ENCODE measurements around the gene ROBO4. TPM values are rescaled to one million over a fixed set of nuclear protein-coding genes. Genes with fewer than 3 reads are reported as not detected.
A peak's percentile ranks its signal among the peaks of the same experiment; 100 is the strongest.

The ROBO4 gene
- total and polyA plus RNA-seq, 5 donors from 2014 or later, result 0.05 to 1.0 TPM; not detected in 3

- Histone ChIP-seq H3K4me1 (ENCODE audit: control insufficient read depth, insufficient read depth, low read length, poor library complexity, severe bottlenecking) (peaks cover 14% of the 10 kb centered on the region), H3K27ac (ENCODE audit: insufficient read depth, low read length, poor library complexity, severe bottlenecking) (no peak overlapping the region), H3K36me3 (ENCODE audit: control insufficient read depth, insufficient read depth, low read length) (no peaks in the 10 kb centered on the region), H3K4me3 (ENCODE audit: low read depth, low read length) (no peak overlapping the region), H3K9me3 (ENCODE audit: control insufficient read depth in 2 of 2, low read length in 2 of 2) (no peaks in the 10 kb centered on the region), H3K27me3 (ENCODE audit: control insufficient read depth, insufficient read depth, low read length) (peaks cover 51% of the 10 kb centered on the region)
- peaks cover 91% of the 10 kb centered on the region for H3K27me3 Mint-ChIP-seq
- peaks cover 0 to 3% (median 0%) of the 10 kb centered on the region in 7 donors for H3K9me3 Mint-ChIP-seq
- no peak for DNase-seq
- peak overlapping the region in 1 of 3 donors; percentile 98 for H3K27ac Mint-ChIP-seq
- no peaks in the 10 kb centered on the region for H3K36me3 Mint-ChIP-seq
- H3K4me3 Mint-ChIP-seq, result no peak overlapping the region
- H3K4me1 Mint-ChIP-seq, result peaks cover 0 to 15% (median 5%) of the 10 kb centered on the region in 4 donors
- ATAC-seq (ENCODE audit: low read depth in 2 of 2), result no peak
Observed at GRCh38 chr11:124842305-124842704, 55.4 kb downstream of the ROBO4 start.

GRCh38 chr11:124841840-124842239 lies 55.8 kb downstream of the ROBO4 start:
- Histone ChIP-seq H3K36me3 (ENCODE audit: control insufficient read depth, insufficient read depth, low read length) (no peaks in the 10 kb centered on the region), H3K27me3 (ENCODE audit: control insufficient read depth, insufficient read depth, low read length) (peaks cover 49% of the 10 kb centered on the region), H3K4me1 (ENCODE audit: control insufficient read depth, insufficient read depth, low read length, poor library complexity, severe bottlenecking) (peaks cover 15% of the 10 kb centered on the region), H3K27ac (ENCODE audit: insufficient read depth, low read length, poor library complexity, severe bottlenecking) (no peak overlapping the region), H3K4me3 (ENCODE audit: low read depth, low read length) (no peak overlapping the region), H3K9me3 (ENCODE audit: control insufficient read depth in 2 of 2, low read length in 2 of 2) (no peaks in the 10 kb centered on the region)
- Mint-ChIP-seq H3K4me1 (peaks cover 4 to 19% (median 8%) of the 10 kb centered on the region in 4 donors), H3K9me3 (peaks cover 0 to 3% (median 0%) of the 10 kb centered on the region in 7 donors), H3K36me3 (no peaks in the 10 kb centered on the region), H3K4me3 (no peak overlapping the region), H3K27me3 (peaks cover 91% of the 10 kb centered on the region), H3K27ac (peak overlapping the region in 1 of 3 donors; percentile 98)
- DNase-seq (no peak), ATAC-seq (ENCODE audit: low read depth in 2 of 2) (no peak)

- no peak overlapping the region for H3K27ac ChIP-seq (ENCODE audit: insufficient read depth, low read length, poor library complexity, severe bottlenecking)
- H3K27me3 Mint-ChIP-seq, result peaks cover 90% of the 10 kb centered on the region
- no peak overlapping the region for H3K4me3 Mint-ChIP-seq
Observed at GRCh38 chr11:124841201-124841600, 56.5 kb downstream of the ROBO4 start.

GRCh38 chr11:124840666-124841065 lies 57.0 kb downstream of the ROBO4 start:
- no peaks in the 10 kb centered on the region for H3K36me3 Mint-ChIP-seq
- peaks cover 5 to 26% (median 11%) of the 10 kb centered on the region in 4 donors for H3K4me1 Mint-ChIP-seq
- no peaks in the 10 kb centered on the region for H3K36me3 ChIP-seq (ENCODE audit: control insufficient read depth, insufficient read depth, low read length)
- peaks cover 0 to 3% (median 0%) of the 10 kb centered on the region in 7 donors for H3K9me3 Mint-ChIP-seq
- H3K9me3 ChIP-seq (ENCODE audit: control insufficient read depth in 2 of 2, low read length in 2 of 2), result no peaks in the 10 kb centered on the region
- H3K27ac Mint-ChIP-seq, result no peak overlapping the region
- H3K4me3 Mint-ChIP-seq, result no peak overlapping the region
- DNase-seq, result no peak
- H3K27me3 Mint-ChIP-seq, result peaks cover 89% of the 10 kb centered on the region
- no peak overlapping the region for H3K4me3 ChIP-seq (ENCODE audit: low read depth, low read length)
- peaks cover 49% of the 10 kb centered on the region for H3K27me3 ChIP-seq (ENCODE audit: control insufficient read depth, insufficient read depth, low read length)
- no peak overlapping the region for H3K27ac ChIP-seq (ENCODE audit: insufficient read depth, low read length, poor library complexity, severe bottlenecking)
- H3K4me1 ChIP-seq (ENCODE audit: control insufficient read depth, insufficient read depth, low read length, poor library complexity, severe bottlenecking), result peaks cover 20% of the 10 kb centered on the region
- no peak for ATAC-seq (ENCODE audit: low read depth in 2 of 2)

More at GRCh38 chr11:124841201-124841600, 56.5 kb downstream of the ROBO4 start:
- no peak for DNase-seq
- H3K36me3 ChIP-seq (ENCODE audit: control insufficient read depth, insufficient read depth, low read length), result no peaks in the 10 kb centered on the region
- H3K4me1 Mint-ChIP-seq, result peaks cover 5 to 24% (median 11%) of the 10 kb centered on the region in 4 donors
- peaks cover 49% of the 10 kb centered on the region for H3K27me3 ChIP-seq (ENCODE audit: control insufficient read depth, insufficient read depth, low read length)
- H3K9me3 ChIP-seq (ENCODE audit: control insufficient read depth in 2 of 2, low read length in 2 of 2), result no peaks in the 10 kb centered on the region
- no peak for ATAC-seq (ENCODE audit: low read depth in 2 of 2)
- peaks cover 0 to 3% (median 0%) of the 10 kb centered on the region in 7 donors for H3K9me3 Mint-ChIP-seq
- H3K4me1 ChIP-seq (ENCODE audit: control insufficient read depth, insufficient read depth, low read length, poor library complexity, severe bottlenecking), result peaks cover 20% of the 10 kb centered on the region
- no peaks in the 10 kb centered on the region for H3K36me3 Mint-ChIP-seq
- H3K4me3 ChIP-seq (ENCODE audit: low read depth, low read length), result no peak overlapping the region
- H3K27ac Mint-ChIP-seq, result no peak overlapping the region

- peaks cover 20% of the 10 kb centered on the region for H3K4me1 ChIP-seq (ENCODE audit: control insufficient read depth, insufficient read depth, low read length, poor library complexity, severe bottlenecking)
- peaks cover 5 to 24% (median 11%) of the 10 kb centered on the region in 4 donors for H3K4me1 Mint-ChIP-seq
- DNase-seq (no peak), ATAC-seq (ENCODE audit: low read depth in 2 of 2) (no peak)
- no peak overlapping the region for H3K27ac Mint-ChIP-seq
- no peak overlapping the region for H3K4me3 ChIP-seq (ENCODE audit: low read depth, low read length)
- peaks cover 85% of the 10 kb centered on the region for H3K27me3 Mint-ChIP-seq
- peak overlapping the region in 3 of 4 donors; percentile 48 to 67 (median 52) for H3K4me3 Mint-ChIP-seq
- no peaks in the 10 kb centered on the region for H3K9me3 Mint-ChIP-seq
- H3K27me3 ChIP-seq (ENCODE audit: control insufficient read depth, insufficient read depth, low read length), result peaks cover 49% of the 10 kb centered on the region
- no peaks in the 10 kb centered on the region for H3K9me3 ChIP-seq (ENCODE audit: control insufficient read depth in 2 of 2, low read length in 2 of 2)
- no peak overlapping the region for H3K27ac ChIP-seq (ENCODE audit: insufficient read depth, low read length, poor library complexity, severe bottlenecking)
- H3K36me3 ChIP-seq (ENCODE audit: control insufficient read depth, insufficient read depth, low read length), result no peaks in the 10 kb centered on the region
- no peaks in the 10 kb centered on the region for H3K36me3 Mint-ChIP-seq
Observed at GRCh38 chr11:124839972-124840621, 57.6 kb downstream of the ROBO4 start.

GRCh38 chr11:124839128-124839971 lies 58.3 kb downstream of the ROBO4 start:
- no peak for ATAC-seq (ENCODE audit: low read depth in 2 of 2)
- no peak overlapping the region for H3K4me3 Mint-ChIP-seq
- H3K27me3 Mint-ChIP-seq, result peaks cover 84% of the 10 kb centered on the region
- H3K9me3 Mint-ChIP-seq, result no peaks in the 10 kb centered on the region
- Histone ChIP-seq H3K36me3 (ENCODE audit: control insufficient read depth, insufficient read depth, low read length) (no peaks in the 10 kb centered on the region), H3K27ac (ENCODE audit: insufficient read depth, low read length, poor library complexity, severe bottlenecking) (no peak overlapping the region), H3K9me3 (ENCODE audit: control insufficient read depth in 2 of 2, low read length in 2 of 2) (no peaks in the 10 kb centered on the region), H3K27me3 (ENCODE audit: control insufficient read depth, insufficient read depth, low read length) (peaks cover 42% of the 10 kb centered on the region), H3K4me3 (ENCODE audit: low read depth, low read length) (no peak overlapping the region), H3K4me1 (ENCODE audit: control insufficient read depth, insufficient read depth, low read length, poor library complexity, severe bottlenecking) (peaks cover 20% of the 10 kb centered on the region)
- H3K4me1 Mint-ChIP-seq, result peaks cover 5 to 20% (median 11%) of the 10 kb centered on the region in 4 donors
- no peak for DNase-seq
- no peaks in the 10 kb centered on the region for H3K36me3 Mint-ChIP-seq
- H3K27ac Mint-ChIP-seq, result no peak overlapping the region

GRCh38 chr11:124838805-124839127 lies 58.9 kb downstream of the ROBO4 start:
- Mint-ChIP-seq H3K27ac (no peak overlapping the region), H3K36me3 (no peaks in the 10 kb centered on the region), H3K4me3 (no peak overlapping the region), H3K9me3 (no peaks in the 10 kb centered on the region), H3K4me1 (peaks cover 5 to 20% (median 11%) of the 10 kb centered on the region in 4 donors), H3K27me3 (peaks cover 79% of the 10 kb centered on the region)
- DNase-seq (no peak), ATAC-seq (ENCODE audit: low read depth in 2 of 2) (no peak)
- Histone ChIP-seq H3K4me3 (ENCODE audit: low read depth, low read length) (no peak overlapping the region), H3K36me3 (ENCODE audit: control insufficient read depth, insufficient read depth, low read length) (no peaks in the 10 kb centered on the region), H3K27me3 (ENCODE audit: control insufficient read depth, insufficient read depth, low read length) (peaks cover 43% of the 10 kb centered on the region), H3K4me1 (ENCODE audit: control insufficient read depth, insufficient read depth, low read length, poor library complexity, severe bottlenecking) (peaks cover 20% of the 10 kb centered on the region), H3K27ac (ENCODE audit: insufficient read depth, low read length, poor library complexity, severe bottlenecking) (no peak overlapping the region), H3K9me3 (ENCODE audit: control insufficient read depth in 2 of 2, low read length in 2 of 2) (no peaks in the 10 kb centered on the region)

Data from CD4-positive, CD25-positive, alpha-beta regulatory T cell (primary cell).